ENCODE results near the gene ITSN1. TPM values are rescaled to one million over a fixed set of nuclear protein-coding genes. Genes with fewer than 3 reads are reported as not detected.

The ITSN1 gene
- total RNA-seq, 4 donors from 2014 or later = 50.4 to 208 (median 96.7) TPM

DNA sequence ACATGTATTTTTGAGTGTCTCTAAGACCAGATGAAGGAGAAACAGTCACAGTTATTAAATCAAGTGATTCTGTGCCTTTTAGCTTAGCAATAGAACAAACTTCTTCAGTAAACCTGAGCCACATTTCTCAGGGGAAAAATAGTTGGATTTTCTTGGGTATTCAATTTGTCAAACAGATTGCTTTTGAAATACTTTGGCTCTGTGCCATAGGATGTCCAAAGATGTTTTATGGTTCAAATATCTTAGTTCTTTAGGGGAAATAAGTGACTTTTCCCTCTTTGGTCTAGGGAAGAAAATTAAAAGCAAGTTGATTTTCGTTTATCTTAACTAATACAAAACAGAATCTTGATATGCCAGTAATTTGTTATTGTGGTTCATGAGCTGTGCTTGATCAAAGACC lies 147.4 kb downstream of the ITSN1 start:
- TF ChIP-seq EP300 (IDR thresholded peaks at IDR 0.05) = no peak
- TF ChIP-seq POLR2A (IDR thresholded peaks at IDR 0.05) = no peak
- WGBS, 2 donors = 30 to 33% methylated on average over 1 of the region's 1 CpG
- no peak overlapping the region for H3K4me3 ChIP-seq

DNA sequence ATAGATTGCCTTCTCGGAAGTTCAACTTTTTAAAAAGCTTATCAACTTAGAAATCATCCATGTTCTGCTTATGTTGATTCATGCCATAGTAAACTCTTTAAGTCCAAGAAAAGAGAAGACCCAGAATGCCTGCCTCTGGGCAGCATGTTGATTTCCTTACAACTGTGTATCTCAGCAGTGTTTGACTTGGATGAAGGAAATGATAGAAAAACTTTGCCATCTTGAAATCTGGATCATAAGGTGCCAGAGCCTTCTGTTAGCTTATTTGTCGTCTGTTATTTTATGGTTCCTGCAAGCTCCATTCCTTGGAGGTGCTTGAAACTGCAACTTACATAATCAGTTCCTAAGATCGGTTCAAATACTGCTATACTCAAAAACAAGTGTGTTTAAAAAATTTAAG lies 148.8 kb downstream of the ITSN1 start:
- WGBS, 2 donors = 93% methylated on average over 3 of the region's 3 CpGs
- no peaks in the 10 kb centered on the region for H3K9me3 ChIP-seq
- H3K27ac ChIP-seq = peak overlapping the region in 1 of 4 donors; percentile 15
- peaks cover 0 to 32% (median 0%) of the 10 kb centered on the region in 3 donors for H3K36me3 ChIP-seq
- TF ChIP-seq, protein P1, sequence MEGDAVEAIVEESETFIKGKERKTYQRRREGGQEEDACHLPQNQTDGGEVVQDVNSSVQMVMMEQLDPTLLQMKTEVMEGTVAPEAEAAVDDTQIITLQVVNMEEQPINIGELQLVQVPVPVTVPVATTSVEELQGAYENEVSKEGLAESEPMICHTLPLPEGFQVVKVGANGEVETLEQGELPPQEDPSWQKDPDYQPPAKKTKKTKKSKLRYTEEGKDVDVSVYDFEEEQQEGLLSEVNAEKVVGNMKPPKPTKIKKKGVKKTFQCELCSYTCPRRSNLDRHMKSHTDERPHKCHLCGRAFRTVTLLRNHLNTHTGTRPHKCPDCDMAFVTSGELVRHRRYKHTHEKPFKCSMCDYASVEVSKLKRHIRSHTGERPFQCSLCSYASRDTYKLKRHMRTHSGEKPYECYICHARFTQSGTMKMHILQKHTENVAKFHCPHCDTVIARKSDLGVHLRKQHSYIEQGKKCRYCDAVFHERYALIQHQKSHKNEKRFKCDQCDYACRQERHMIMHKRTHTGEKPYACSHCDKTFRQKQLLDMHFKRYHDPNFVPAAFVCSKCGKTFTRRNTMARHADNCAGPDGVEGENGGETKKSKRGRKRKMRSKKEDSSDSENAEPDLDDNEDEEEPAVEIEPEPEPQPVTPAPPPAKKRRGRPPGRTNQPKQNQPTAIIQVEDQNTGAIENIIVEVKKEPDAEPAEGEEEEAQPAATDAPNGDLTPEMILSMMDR (IDR thresholded peaks at IDR 0.05) = no peak
- TF ChIP-seq EP300 (IDR thresholded peaks at IDR 0.05) = no peak
- TF ChIP-seq POLR2A (IDR thresholded peaks at IDR 0.05) = no peak
- H3K4me1 ChIP-seq = peaks cover 0 to 16% (median 0%) of the 10 kb centered on the region in 4 donors
- H3K4me3 ChIP-seq = no peak overlapping the region
- no peak for DNase-seq (ENCODE audit: low spot score in 2 of 2)
- no peaks in the 10 kb centered on the region for H3K27me3 ChIP-seq

More for the DNA sequence above, 147.4 kb downstream of the ITSN1 start:
- DNase-seq (ENCODE audit: low spot score in 2 of 2) = no peak
- Histone ChIP-seq H3K9me3 (no peaks in the 10 kb centered on the region), H3K27me3 (no peaks in the 10 kb centered on the region), H3K4me1 (peaks cover 0 to 16% (median 0%) of the 10 kb centered on the region in 4 donors), H3K27ac (no peak overlapping the region), H3K36me3 (peaks cover 0 to 28% (median 0%) of the 10 kb centered on the region in 3 donors)

DNA sequence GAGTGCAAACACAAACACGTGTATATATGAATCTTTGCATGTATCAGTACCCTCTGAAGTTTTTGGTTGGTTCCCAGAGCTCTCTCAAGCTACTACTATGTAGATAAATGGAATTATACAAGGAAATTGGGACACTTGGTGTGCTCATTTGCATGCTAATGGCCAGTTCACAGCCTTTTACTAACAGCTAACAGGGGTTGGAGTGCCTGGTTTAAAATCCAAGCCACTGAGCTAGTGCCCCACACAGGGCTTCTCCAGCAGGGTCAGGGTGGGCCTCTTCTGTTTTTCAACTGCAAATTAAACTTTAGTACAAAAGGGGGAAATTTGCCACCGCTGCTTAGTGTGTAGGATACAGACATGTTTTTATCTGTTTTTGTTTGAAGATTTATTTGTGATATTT lies 152.3 kb downstream of the ITSN1 start:
- DNase-seq (ENCODE audit: low spot score in 2 of 2) = no peak
- 61 to 67% methylated on average over 2 of the region's 2 CpGs for WGBS, 2 donors
- Histone ChIP-seq H3K27me3 (no peaks in the 10 kb centered on the region), H3K27ac (no peak overlapping the region), H3K4me3 (no peak overlapping the region), H3K9me3 (no peaks in the 10 kb centered on the region), H3K36me3 (peaks cover 0 to 37% (median 0%) of the 10 kb centered on the region in 3 donors), H3K4me1 (peaks cover 0 to 34% (median 2%) of the 10 kb centered on the region in 4 donors)
- TF ChIP-seq POLR2A (IDR thresholded peaks at IDR 0.05) (no peak), EP300 (IDR thresholded peaks at IDR 0.05) (no peak)
- TF ChIP-seq, protein P1 (IDR thresholded peaks at IDR 0.05) = no peak

DNA sequence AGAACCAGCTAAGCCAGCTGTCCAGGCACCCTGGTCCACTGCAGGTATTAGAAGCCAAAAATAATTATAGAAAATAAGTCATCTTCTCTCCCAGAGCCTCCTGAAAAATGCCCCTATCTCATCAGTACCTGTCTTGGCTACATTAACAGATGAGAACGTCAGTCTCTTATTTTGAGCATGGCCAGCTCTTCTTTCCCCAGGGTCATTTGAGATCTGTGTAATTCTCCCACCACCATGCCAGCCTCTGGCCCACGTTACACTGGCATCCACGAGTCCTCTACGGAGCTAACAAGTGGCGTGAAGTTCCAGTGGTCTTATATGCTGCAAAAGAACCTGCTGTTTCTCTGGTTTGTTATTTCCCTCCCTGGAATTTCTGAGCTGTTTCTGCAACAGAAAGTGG lies 155.3 kb downstream of the ITSN1 start:
- no peaks in the 10 kb centered on the region for H3K9me3 ChIP-seq
- H3K4me3 ChIP-seq = no peak overlapping the region
- no peak for TF ChIP-seq EP300 (IDR thresholded peaks at IDR 0.05)
- TF ChIP-seq, protein P1 (IDR thresholded peaks at IDR 0.05) = no peak
- no peak for TF ChIP-seq POLR2A (IDR thresholded peaks at IDR 0.05)
- no peak for DNase-seq (ENCODE audit: low spot score in 2 of 2)
- WGBS, 2 donors = 87 to 90% methylated on average over 5 of the region's 5 CpGs
- H3K27me3 ChIP-seq = no peaks in the 10 kb centered on the region
- peak overlapping the region in 2 of 4 donors; percentile 75 to 87 for H3K27ac ChIP-seq
- peaks cover 0 to 48% (median 3%) of the 10 kb centered on the region in 4 donors for H3K4me1 ChIP-seq
- peaks cover 0 to 37% (median 0%) of the 10 kb centered on the region in 3 donors for H3K36me3 ChIP-seq

DNA sequence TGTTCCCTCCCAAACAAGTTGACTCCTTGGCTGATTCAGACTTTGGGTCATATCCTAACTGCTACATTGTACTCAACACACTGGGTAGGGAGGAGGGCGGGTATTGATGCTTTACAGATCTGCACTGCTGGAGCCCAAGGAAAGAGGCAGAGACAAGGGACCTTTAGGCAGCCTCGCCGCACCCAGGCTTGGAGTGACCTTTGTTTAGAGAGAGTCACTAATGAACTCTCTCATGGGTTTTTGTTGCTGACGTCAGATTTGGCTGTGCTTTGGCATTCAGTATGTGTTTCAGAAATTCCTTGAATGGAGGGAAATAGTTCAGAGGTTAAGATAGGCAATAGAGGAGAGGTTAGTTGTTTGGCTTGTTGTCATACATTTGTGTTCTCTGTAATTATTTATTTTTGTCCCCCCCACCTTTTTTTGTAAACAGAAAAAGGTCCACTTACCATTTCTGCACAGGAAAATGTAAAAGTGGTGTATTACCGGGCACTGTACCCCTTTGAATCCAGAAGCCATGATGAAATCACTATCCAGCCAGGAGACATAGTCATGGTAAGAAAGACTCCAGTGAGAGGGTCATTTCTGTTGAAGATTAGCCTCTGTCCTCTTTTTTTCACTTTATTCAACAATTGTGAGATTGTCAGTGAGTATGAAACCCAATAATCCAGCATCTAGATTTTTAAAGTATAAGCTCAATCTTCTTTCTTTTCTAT lies 157.2 kb downstream of the ITSN1 start:
- WGBS, 2 donors = 39 to 47% methylated on average over 5 of the region's 5 CpGs
- TF ChIP-seq, protein P1 (IDR thresholded peaks at IDR 0.05) = no peak
- no peak for TF ChIP-seq POLR2A (IDR thresholded peaks at IDR 0.05)
- TF ChIP-seq EP300 (IDR thresholded peaks at IDR 0.05) = peak in 1 of 2 donors; percentile 73
- H3K36me3 ChIP-seq = peaks cover 0 to 22% (median 0%) of the 10 kb centered on the region in 3 donors
- H3K9me3 ChIP-seq = no peaks in the 10 kb centered on the region
- H3K27ac ChIP-seq = peak overlapping the region in 3 of 4 donors; percentile 18 to 87 (median 75)
- H3K27me3 ChIP-seq = no peaks in the 10 kb centered on the region
- H3K4me1 ChIP-seq = peaks cover 0 to 55% (median 6%) of the 10 kb centered on the region in 4 donors
- no peak overlapping the region for H3K4me3 ChIP-seq
- no peak for DNase-seq (ENCODE audit: low spot score in 2 of 2)

Data from tibial nerve (tissue), 4 donors.